Left colon (tissue), 2 donors: ENCODE results near the gene GFRAL. TPM values are rescaled to one million over a fixed set of nuclear protein-coding genes. Genes with fewer than 3 reads are reported as not detected.
"Not testable (repeated sequence)": the region's sequence is repeated elsewhere in the genome, so short reads cannot be mapped to it uniquely, and the experiment has no call there.

Experiments used
- ATAC-seq: fragments of 200-7000 bp; cut with Tn5 transposase; one replicate; pipeline ENCODE4 v1.9.1; 2020; ENCODE audit warnings: mild to moderate bottlenecking, moderate library complexity
- DNase-seq, 2 donors: peaks; one replicate each; pipeline ENCODE4 v3.0.0-alpha.2; 2020
- intact Hi-C, 2 donors: fragments of 100-400 bp; cut with DNase I in 1 of 2; cut with micrococcal nuclease in 1 of 2; formaldehyde crosslinking; loops; one replicate each; pipeline versions ENCODE4 v1.11.2 to v1.14.0; 2022; cut with DNase I, micrococcal nuclease
- long read RNA-seq: library from polyadenylated mRNA; unstranded; transcript quantifications from one replicate; pipeline ENCODE4 v2.0.0, GENCODE V29; 2021
- total RNA-seq, 2 donors: library from RNA; stranded (reverse); fragmentation: NEBNext Ultra II Directional; extraction: Animal tissue kit (Norgen Biotek cat#: 25700); gene quantifications; one replicate each; pipeline ENCODE4 v1.2.1, GENCODE V29; 2021
- donor health status: DM: no; HTN: no; CAD: no.
- donor health status: DM: yes; HTN: yes; CAD: no.

Gene GFRAL
- total RNA-seq, result not detected
- long read RNA-seq, result 0 reads

DNA sequence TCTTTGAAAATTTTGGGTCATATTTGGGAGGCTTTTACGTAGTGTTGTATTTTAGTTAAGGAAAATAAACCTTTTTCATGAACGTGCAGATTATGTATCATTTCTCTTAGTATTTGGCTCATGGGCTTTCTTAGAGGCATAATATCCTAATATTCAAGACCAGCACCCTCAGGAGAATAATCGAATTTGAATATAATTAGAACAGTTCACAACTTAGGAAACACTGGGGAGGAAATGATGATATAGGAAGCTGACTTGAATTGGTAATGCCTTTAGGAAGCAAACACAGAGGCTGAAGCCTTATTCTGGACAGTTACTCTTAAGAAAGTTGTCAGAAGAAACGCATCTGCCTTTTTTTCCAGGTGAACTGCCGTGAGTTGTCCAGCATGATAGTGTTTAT is at the start of gene GFRAL:
Gene GFRAL (plus strand): TSS at position 301 of the 400 bp plus-strand sequence. CDS start 86 bp downstream, at position 387.
- DNase-seq, result no peak
- intact Hi-C loops, result no loop called here
- ATAC-seq, result no peak

DNA sequence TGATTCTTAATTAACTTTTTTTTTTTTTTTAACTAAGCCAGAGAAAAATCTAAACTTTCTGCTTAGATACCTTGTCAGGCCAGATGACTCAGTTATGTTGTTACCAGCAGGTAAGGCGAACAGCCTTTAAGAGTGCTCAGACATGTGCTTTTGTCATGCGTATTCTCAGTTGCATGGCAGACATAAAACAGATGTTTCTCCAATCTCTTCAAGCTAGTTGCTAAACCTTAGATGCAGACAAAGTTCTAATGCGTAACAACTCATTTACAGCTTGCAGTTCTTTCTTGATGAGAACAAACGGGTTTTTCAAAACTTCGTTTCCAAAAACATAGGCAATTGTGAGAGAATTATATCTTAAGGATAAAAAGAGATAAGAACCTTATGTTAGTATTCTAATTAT is 49.6 kb upstream of the GFRAL start:
- DNase-seq (no peak), ATAC-seq (no peak)
- intact Hi-C loops, result no loop called here

GRCh38 chr6:55281215-55281614 is 46.1 kb upstream of the GFRAL start:
- DNase-seq, result no peak
- peak; percentile 96 for ATAC-seq
- intact Hi-C loops, result no loop called here

DNA sequence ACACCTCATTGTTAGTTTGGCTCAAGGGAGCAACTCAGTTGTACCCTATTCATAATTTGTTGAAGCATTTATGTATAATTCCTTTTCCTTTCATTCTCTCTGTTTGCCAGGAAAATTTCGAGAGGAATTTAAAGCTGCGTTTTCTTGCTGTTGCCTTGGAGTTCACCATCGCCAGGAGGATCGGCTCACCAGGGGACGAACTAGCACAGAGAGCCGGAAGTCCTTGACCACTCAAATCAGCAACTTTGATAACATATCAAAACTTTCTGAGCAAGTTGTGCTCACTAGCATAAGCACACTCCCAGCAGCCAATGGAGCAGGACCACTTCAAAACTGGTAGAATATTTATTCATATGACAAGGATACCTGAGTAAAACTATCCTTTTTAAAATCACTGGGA is 45.2 kb upstream of the GFRAL start:
- DNase-seq, result no peak
- no peak for ATAC-seq
- intact Hi-C loops, result no loop called here

- ATAC-seq, result no peak
- DNase-seq, result no peak
- intact Hi-C loops, result no loop called here
Observed at GRCh38 chr6:55286824-55287223, 40.4 kb upstream of the GFRAL start.

- intact Hi-C loops, result no loop called here
- ATAC-seq, result no peak
- no peak for DNase-seq
Observed at GRCh38 chr6:55290736-55291135, 36.5 kb upstream of the GFRAL start.

DNA sequence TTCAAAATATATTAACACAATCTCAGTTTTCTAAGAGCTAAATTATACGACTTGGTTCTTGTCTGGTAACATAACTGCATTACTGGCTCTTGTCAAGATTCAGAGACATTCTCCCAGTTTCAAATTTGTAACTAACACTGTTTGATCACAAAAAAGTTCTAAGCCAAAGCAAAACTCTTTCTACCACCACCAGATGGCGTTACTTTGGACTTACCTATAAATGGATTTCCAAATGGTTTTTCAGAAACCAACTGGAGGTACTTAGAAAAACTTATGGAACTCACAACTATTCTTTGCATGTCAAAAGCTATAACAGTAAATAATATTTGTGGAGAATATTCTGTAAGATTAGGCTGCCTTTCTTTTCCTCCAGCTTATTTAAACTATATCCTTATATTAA is 34.2 kb upstream of the GFRAL start:
- intact Hi-C loops, result no loop called here
- DNase-seq, result no peak

GRCh38 chr6:55297214-55297613 is 30.1 kb upstream of the GFRAL start:
- DNase-seq, ATAC-seq, intact Hi-C loops: not testable (repeated sequence)

More for the DNA sequence above, 34.2 kb upstream of the GFRAL start:
- ATAC-seq, result no peak

- DNase-seq, result no peak
- ATAC-seq, result no peak
- intact Hi-C loops, result no loop called here
Observed at GRCh38 chr6:55299286-55299985, 27.8 kb upstream of the GFRAL start.

DNA sequence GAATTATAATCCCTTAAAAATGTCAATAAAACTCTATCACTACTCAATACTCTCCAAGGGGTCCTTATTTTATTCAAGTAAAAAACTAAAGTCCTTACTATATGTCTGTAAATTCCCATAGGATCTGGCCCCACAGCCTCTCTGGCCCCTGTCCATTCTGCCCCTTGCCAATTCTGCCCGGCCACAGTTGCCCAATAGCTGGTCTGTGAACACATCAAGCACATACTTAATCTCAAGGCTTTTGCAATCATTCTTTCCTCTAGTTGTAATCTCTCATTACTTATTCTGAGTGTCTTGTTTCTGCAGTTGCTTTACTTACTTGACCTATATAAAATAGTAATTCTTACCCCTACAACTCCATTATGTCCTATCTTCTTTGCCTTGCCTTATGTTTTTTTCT is 22.5 kb upstream of the GFRAL start:
- intact Hi-C loops, result no loop called here
- DNase-seq (no peak), ATAC-seq (no peak)

DNA sequence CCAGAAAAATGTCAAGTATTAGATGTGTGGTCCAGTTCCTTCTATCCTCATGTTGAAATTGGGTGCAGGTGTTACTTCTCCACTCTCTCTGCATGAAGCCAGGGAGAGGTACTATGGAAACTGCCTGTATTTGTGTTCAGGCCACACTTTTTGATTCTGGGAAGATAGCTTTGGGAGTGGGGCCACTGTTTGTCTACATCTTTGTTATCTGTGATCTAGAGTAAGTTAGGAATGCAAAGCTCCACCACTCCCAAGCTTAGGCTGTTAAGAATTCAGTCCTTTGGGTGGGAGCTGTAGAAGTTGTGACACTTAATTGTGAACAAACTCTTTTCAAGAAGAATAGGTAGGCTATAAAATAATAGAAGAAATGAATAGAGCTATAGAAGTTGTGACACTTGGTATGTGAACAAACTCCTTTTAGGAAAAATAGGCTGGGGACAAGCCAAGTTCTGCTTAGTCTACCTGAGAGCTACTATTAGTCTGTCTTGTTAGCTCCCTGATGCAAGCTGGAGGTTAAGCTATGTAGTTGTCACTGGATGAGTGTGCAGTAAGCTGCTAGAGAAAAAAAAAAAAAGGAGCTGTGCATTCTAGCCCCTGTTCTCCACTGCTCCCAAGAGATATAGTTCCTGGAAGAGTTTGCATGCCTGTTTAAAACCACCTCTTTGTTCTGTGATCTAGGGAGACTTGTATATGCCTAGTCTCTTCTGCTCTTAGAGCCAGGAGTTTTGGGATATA is 7.1 kb upstream of the GFRAL start:
- DNase-seq, result no peak

DNA sequence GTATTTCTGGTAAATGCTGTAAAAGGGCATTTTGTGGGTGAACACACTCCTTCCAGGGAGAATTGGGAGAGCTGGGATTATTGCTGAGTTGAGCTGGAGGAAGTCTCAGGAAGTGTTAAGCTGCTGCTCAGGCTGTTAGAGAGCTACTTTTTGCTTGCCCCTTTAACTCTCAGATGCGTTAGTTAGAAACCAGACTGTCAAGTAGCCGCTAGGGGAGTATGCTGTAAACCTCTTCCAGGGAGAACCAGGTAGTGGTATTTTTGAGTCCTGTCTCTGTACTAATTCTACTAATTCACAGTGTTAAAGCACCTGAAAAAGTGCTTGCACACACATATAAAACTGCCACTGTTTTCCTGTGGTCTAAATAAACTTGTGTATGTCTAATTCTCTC is 6.6 kb upstream of the GFRAL start:
- ATAC-seq (no peak), DNase-seq (no peak)
- intact Hi-C loops, result no loop called here

More for the DNA sequence above, 7.1 kb upstream of the GFRAL start:
- intact Hi-C loops, result no loop called here
- ATAC-seq, result no peak

- intact Hi-C loops, result no loop called here
- DNase-seq, result no peak
- no peak for ATAC-seq
Observed at GRCh38 chr6:55377150-55377549, 49.9 kb downstream of the GFRAL start.

GRCh38 chr6:55379471-55379870 is 52.2 kb downstream of the GFRAL start:
- DNase-seq (no peak), ATAC-seq (no peak)
- intact Hi-C loops, result no loop called here

DNA sequence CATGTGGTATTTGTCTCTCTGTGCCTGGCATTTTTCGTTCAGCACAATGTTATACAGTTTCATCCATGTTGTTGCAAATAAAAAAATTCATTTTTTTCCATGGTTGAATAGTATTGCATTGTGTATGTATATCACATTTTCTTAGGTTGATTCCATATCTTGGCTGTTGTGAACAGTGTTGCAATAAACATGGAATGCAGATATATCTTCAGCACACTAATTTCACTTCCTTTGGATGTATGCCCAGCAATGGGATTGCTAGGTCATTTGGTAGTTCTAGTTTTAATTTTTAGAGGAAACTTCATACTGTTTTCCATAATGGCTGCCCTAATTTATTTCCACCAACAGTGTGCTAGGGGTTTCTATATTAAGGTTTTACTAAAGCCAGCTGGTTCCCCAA is 52.6 kb downstream of the GFRAL start:
- intact Hi-C loops, result no loop called here
- DNase-seq (no peak), ATAC-seq (no peak)

GRCh38 chr6:55388211-55388610 is 60.9 kb downstream of the GFRAL start:
- ATAC-seq, result no peak
- intact Hi-C loops, result no loop called here
- DNase-seq, result no peak

DNA sequence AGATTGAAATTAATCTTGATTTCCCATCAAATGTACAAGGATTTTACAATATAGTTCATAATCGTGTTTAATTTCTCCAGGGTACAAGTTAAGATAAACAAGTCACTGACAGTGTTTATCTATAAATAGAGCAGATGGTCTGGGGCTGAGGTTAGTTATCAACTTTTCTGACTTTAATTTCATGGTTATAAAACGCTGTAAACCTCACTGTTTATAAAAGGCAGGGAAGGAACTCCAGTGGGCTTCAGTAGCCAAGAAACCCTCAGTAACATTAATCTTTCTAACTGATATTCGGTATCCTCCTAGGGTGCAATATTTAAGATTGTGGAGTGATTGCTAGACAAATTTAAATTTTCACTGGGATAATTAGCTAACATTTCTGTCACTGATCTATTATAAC is 68.6 kb downstream of the GFRAL start:
- intact Hi-C loops, result no loop called here
- ATAC-seq, result no peak
- no peak for DNase-seq

DNA sequence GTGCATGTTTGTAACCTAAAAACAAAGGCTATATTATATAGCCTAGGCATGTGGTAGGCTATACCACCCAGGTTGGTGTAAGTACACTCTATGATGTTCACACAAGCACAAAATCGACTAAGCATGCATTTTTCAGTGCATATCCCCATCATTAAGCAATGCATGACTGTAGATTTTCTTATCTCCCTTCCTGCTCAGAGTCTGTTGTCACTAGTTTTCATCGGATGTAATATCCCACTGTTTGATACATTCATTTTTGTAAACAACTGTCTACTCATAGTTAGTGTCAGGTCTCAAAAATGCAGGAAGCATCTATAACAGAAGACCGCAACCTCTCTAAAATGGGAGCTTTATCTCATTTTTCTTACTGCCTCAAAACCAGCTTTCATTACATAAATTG is 70.7 kb downstream of the GFRAL start:
- intact Hi-C loops, result no loop called here
- ATAC-seq (no peak), DNase-seq (no peak)

- ATAC-seq (no peak), DNase-seq (no peak)
- intact Hi-C loops, result no loop called here
Observed at GRCh38 chr6:55399351-55399750, 72.1 kb downstream of the GFRAL start.

DNA sequence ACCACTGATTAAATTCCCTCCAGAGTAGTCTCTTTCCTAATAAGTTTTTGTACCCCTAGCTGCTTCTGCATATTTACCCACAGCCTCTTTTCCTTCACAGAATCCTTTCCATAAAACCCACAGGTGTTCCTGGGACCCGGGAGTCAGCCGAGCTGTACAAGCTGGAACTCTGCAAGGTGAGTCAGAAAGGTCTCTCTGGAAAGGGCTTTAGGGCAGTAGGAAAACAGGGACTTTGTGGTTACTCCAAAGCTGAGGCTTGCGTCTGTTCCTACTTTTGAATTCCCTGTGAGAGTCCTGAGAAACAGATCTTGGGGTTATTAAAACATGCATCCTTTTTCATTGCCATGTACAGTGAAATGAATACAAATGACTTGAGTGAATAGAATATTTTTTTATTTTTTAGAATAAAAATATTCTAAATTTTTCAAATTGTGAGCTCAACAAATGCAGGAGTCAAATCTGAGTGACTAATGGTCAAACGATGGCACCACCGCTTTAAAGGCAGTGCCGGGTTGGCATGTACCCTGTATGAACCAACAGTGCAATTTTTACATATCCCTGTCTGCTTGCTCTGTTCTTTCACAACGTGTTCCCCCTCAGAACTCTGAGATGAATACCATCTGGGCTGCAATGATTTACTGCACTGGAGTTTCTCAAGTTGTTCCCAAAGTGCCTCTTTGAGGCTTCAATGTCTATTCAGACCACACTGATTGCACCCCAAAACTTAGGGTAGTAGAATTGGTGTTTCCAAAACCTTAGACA is 78.4 kb downstream of the GFRAL start:
- DNase-seq, result no peak
- ATAC-seq, result no peak
- intact Hi-C loops, result no loop called here
